CD14-positive monocyte (primary cell): ENCODE measurements around the gene ANKRD27. TPM values are rescaled to one million over a fixed set of nuclear protein-coding genes. Genes with fewer than 3 reads are reported as not detected.

Experiments used
- DNase-seq, 3 donors: peaks; one replicate each; pipeline ENCODE4 v3.0.0-alpha.2; 2011 to 2022
- H2AFZ ChIP-seq: 2 replicates; pipeline ENCODE4 v1.6.0; 2012; ENCODE audit warnings: mild to moderate bottlenecking, low read depth, low read length, inconsistent platforms; ENCODE audit not compliant: insufficient read depth, poor library complexity, severe bottlenecking
- H3K27ac ChIP-seq, 2 donors: 1 replicate in 1 of 2; 2 replicates in 1 of 2; pipeline ENCODE4 v1.5.1; 2012 to 2013; ENCODE audit warnings: low read length in 2 of 2, control low read depth in 1 of 2, inconsistent platforms in 1 of 2, low read depth in 1 of 2, mild to moderate bottlenecking in 1 of 2
- H3K27me3 ChIP-seq, 2 donors: one replicate each; pipeline versions ENCODE4 v1.6.0 to v1.6.1; 2011 to 2013; ENCODE audit warnings: low read length in 2 of 2; ENCODE audit not compliant: control insufficient read depth in 2 of 2, insufficient read depth in 2 of 2
- H3K36me3 ChIP-seq, 2 donors: replicated peaks in 1 of 2; 1 replicate in 1 of 2; 2 replicates in 1 of 2; pipeline versions ENCODE4 v1.5.1 to v1.6.1; 2012 to 2013; ENCODE audit warnings: low read length in 2 of 2, control low read depth in 1 of 2, inconsistent platforms in 1 of 2, mild to moderate bottlenecking in 1 of 2; ENCODE audit not compliant: insufficient read depth in 2 of 2, control insufficient read depth in 1 of 2
- H3K4me1 ChIP-seq, 2 donors: 1 replicate in 1 of 2; 2 replicates in 1 of 2; pipeline versions ENCODE4 v1.5.1 to v1.6.1; 2012 to 2013; ENCODE audit warnings: low read length in 2 of 2, control low read depth in 1 of 2, inconsistent platforms in 1 of 2, mild to moderate bottlenecking in 1 of 2, moderate library complexity in 1 of 2; ENCODE audit not compliant: insufficient read depth in 2 of 2, control insufficient read depth in 1 of 2
- H3K4me2 ChIP-seq: replicated peaks from 2 replicates; pipeline ENCODE3; 2012; ENCODE audit warnings: low read length, moderate library complexity, mild to moderate bottlenecking; ENCODE audit not compliant: poor library complexity, severe bottlenecking; ENCODE audit errors: extremely low read depth
- H3K4me3 ChIP-seq, 3 experiments: fragments of 200-600 bp in 1 of 3; sonication (generic) in 1 of 3; replicated peaks in 1 of 3; 1 replicate in 2 of 3; 2 replicates in 1 of 3; pipeline ENCODE4 v1.5.1; 2011 to 2013; ENCODE audit warnings: low read length in 3 of 3, mild to moderate bottlenecking in 3 of 3, control low read depth in 2 of 3, low read depth in 2 of 3, inconsistent platforms in 1 of 3, moderate library complexity in 1 of 3
- H3K79me2 ChIP-seq: 2 replicates; pipeline ENCODE4 v1.6.0; 2012; ENCODE audit warnings: mild to moderate bottlenecking, control low read depth, inconsistent platforms, low read length, moderate library complexity; ENCODE audit not compliant: insufficient read depth
- H3K9ac ChIP-seq: 2 replicates; pipeline ENCODE4 v1.6.0; 2017; ENCODE audit warnings: low read length, mild to moderate bottlenecking; ENCODE audit not compliant: insufficient read depth, poor library complexity, severe bottlenecking
- H3K9me3 ChIP-seq, 2 donors: replicated peaks in 1 of 2; 1 replicate in 1 of 2; 2 replicates in 1 of 2; pipeline versions ENCODE4 v1.5.1 to v1.6.1; 2012 to 2013; ENCODE audit warnings: low read length in 2 of 2, control low read depth in 1 of 2; ENCODE audit not compliant: control insufficient read depth in 1 of 2, insufficient read depth in 1 of 2
- H4K20me1 ChIP-seq: 2 replicates; pipeline ENCODE4 v1.6.0; 2012; ENCODE audit warnings: mild to moderate bottlenecking, low read length, control low read depth, moderate library complexity; ENCODE audit not compliant: insufficient read depth
- H3K27ac Mint-ChIP-seq, 7 donors: one replicate each; pipeline ENCODE4 v1.8.0; 2020; ENCODE audit warnings: mild to moderate bottlenecking in 7 of 7, mixed read lengths in 7 of 7, moderate library complexity in 6 of 7, inconsistent platforms in 2 of 7
- H3K27me3 Mint-ChIP-seq, 3 donors: one replicate each; pipeline ENCODE4 v1.8.0; 2021 to 2022; ENCODE audit warnings: low read depth in 3 of 3, mild to moderate bottlenecking in 3 of 3, mixed read lengths in 3 of 3, moderate library complexity in 3 of 3, inconsistent platforms in 1 of 3
- H3K36me3 Mint-ChIP-seq, 2 donors: one replicate each; pipeline ENCODE4 v1.8.0; 2020; ENCODE audit warnings: mixed read lengths in 2 of 2, inconsistent platforms in 1 of 2, mild to moderate bottlenecking in 1 of 2
- H3K4me1 Mint-ChIP-seq: one replicate; pipeline ENCODE4 v1.8.0; 2020; ENCODE audit warnings: mild to moderate bottlenecking, mixed read lengths
- H3K4me3 Mint-ChIP-seq, 2 donors: one replicate each; pipeline ENCODE4 v1.8.0; 2020; ENCODE audit warnings: mild to moderate bottlenecking in 2 of 2, mixed read lengths in 2 of 2, moderate library complexity in 1 of 2
- H3K9me3 Mint-ChIP-seq, 7 donors: one replicate each; pipeline ENCODE4 v1.8.0; 2020 to 2022; ENCODE audit warnings: mixed read lengths in 7 of 7, mild to moderate bottlenecking in 6 of 7, moderate library complexity in 6 of 7, inconsistent platforms in 2 of 7
- CTCF ChIP-seq: fragments of 200-600 bp; IDR thresholded peaks from one replicate; pipeline ENCODE4 v1.8.0; 2022; ENCODE audit warnings: antibody characterized with exemption, mild to moderate bottlenecking
- WGBS: methylation state at CpG from one replicate; pipeline ENCODE4 v1.1.5; 2013; ENCODE audit warnings: missing lambda C conversion rate; ENCODE audit not compliant: insufficient coverage; 5-methylcytosine and 5-hydroxymethylcytosine counted together
- intact Hi-C, 2 donors: fragments of 100-400 bp; cut with micrococcal nuclease; formaldehyde crosslinking; loops; one replicate each; pipeline versions ENCODE4 v1.15.0 to v1.15.1; 2023
- polyA plus RNA-seq, 3 donors: library from polyadenylated mRNA; depleted of rRNA in 1 of 3; unstranded in 2 of 3; stranded (reverse) in 1 of 3; fragments of 300-500 nt in 2 of 3; fragments of >200 nt in 1 of 3; fragmentation: Illumina TruSeq in 2 of 3; gene quantifications; 1 replicate in 2 of 3; 2 replicates in 1 of 3; pipeline ENCODE4 v1.2.3, GENCODE V29; 2012 to 2021

ANKRD27 gene
- polyA plus RNA-seq, 3 donors: 8.7 to 17.5 (median 14.5) TPM

- Mint-ChIP-seq H3K4me1 (no peaks in the 10 kb centered on the region), H3K27ac (peak overlapping the region in 1 of 7 donors; percentile 75), H3K27me3 (peaks cover 8 to 13% (median 12%) of the 10 kb centered on the region in 3 donors), H3K36me3 (no peaks in the 10 kb centered on the region), H3K9me3 (no peaks in the 10 kb centered on the region), H3K4me3 (peak overlapping the region in 1 of 2 donors; percentile 43)
- Histone ChIP-seq H3K4me1 (no peaks in the 10 kb centered on the region), H2AFZ (no peak overlapping the region), H3K9ac (no peak overlapping the region), H3K9me3 (no peaks in the 10 kb centered on the region), H4K20me1 (no peaks in the 10 kb centered on the region), H3K4me3 (no peak overlapping the region), H3K27ac (no peak overlapping the region), H3K27me3 (peaks cover 0 to 2% of the 10 kb centered on the region in 2 donors), H3K4me2 (no peak overlapping the region), H3K79me2 (no peaks in the 10 kb centered on the region), H3K36me3 (no peaks in the 10 kb centered on the region)
- WGBS: 55% methylated on average over 5 of the region's 10 CpGs
- intact Hi-C loops: no loop called here
- TF ChIP-seq CTCF: no peak
- DNase-seq: no peak
These were observed 116.3 kb downstream of the ANKRD27 start for GRCh38 chr19:32558607-32559228.

- no peaks in the 10 kb centered on the region for H3K36me3 ChIP-seq
- no peaks in the 10 kb centered on the region for H3K36me3 Mint-ChIP-seq
- 100% methylated on average over 1 of the region's 1 CpG for WGBS
- TF ChIP-seq CTCF: no peak
- no peak overlapping the region for H3K9ac ChIP-seq
- peaks cover 8 to 13% (median 9%) of the 10 kb centered on the region in 3 donors for H3K27me3 Mint-ChIP-seq
- intact Hi-C loops: no loop called here
- H3K4me2 ChIP-seq: no peak overlapping the region
- H3K4me1 ChIP-seq: no peaks in the 10 kb centered on the region
- H3K27me3 ChIP-seq: peaks cover 0 to 2% of the 10 kb centered on the region in 2 donors
- H3K4me1 Mint-ChIP-seq: no peaks in the 10 kb centered on the region
- no peak overlapping the region for H3K4me3 ChIP-seq
- no peaks in the 10 kb centered on the region for H4K20me1 ChIP-seq
- H3K27ac ChIP-seq: no peak overlapping the region
- H3K9me3 Mint-ChIP-seq: peaks cover 0 to 3% (median 0%) of the 10 kb centered on the region in 7 donors
- H3K27ac Mint-ChIP-seq: no peak overlapping the region
- peak overlapping the region in 1 of 2 donors; percentile 20 for H3K4me3 Mint-ChIP-seq
- H2AFZ ChIP-seq: no peak overlapping the region
- H3K79me2 ChIP-seq: no peaks in the 10 kb centered on the region
- H3K9me3 ChIP-seq: no peaks in the 10 kb centered on the region
- no peak for DNase-seq
These were observed 119.2 kb downstream of the ANKRD27 start for GRCh38 chr19:32555786-32556185.
